ENCODE measurements around the gene ACKR1.

The ACKR1 gene

DNA sequence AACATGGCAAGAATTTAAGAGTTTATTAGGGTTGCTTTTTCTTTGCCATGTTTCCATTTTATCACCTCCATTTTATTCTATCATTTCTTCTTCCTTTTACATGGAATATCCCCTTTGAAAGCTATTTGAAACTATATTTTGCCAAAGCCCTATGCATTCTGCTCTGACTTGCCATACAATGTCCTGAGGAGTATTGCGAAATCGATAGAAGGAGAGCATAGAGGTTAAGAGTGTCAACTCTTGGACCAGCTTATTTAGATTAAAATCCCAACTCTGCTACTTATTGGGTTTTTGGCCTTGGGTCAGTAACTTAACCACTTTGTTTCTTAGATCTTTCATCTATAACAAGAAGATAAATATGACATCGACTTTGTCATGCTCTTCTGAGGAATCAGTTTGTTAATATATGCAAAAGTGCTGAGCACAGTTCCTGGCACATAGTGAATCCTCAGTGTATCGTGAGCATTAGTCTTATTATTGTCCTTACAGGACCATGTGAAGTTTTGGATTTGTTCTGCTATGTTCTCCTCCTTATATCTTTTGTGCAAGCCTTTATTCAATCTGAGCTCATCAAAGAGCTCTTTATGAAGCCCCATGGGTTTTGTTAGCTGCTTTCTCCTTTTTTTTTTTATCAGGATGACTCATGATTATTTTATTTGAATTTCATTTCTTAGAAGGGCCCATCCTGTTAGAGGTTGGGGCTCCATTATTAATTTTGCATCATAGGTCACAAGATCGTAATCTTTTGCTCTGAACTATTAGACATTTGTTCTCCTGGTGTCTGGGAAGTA lies 17.6 kb downstream of the ACKR1 start:
- DNase-seq (ENCODE audit: low spot score): no peak

DNA sequence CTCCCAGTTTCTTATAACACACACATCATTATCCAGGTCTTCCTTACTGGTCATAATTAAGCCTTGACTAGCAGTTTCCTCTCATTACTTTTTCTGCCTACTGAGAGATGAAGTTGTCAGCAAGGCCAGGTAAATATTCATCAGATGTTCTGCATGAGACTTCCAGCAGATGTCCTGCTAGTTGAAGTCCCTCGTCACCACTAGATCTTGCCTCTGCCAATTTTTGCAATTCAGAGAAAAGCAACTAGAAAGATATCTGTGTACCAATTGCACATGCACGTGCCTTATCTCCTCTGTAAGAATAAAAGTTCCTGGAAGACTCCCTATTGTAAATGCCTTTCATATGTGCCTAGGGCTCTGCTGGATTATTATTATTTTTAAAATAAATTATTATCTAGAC lies 18.3 kb downstream of the ACKR1 start:
- DNase-seq (ENCODE audit: low spot score): no peak

DNA sequence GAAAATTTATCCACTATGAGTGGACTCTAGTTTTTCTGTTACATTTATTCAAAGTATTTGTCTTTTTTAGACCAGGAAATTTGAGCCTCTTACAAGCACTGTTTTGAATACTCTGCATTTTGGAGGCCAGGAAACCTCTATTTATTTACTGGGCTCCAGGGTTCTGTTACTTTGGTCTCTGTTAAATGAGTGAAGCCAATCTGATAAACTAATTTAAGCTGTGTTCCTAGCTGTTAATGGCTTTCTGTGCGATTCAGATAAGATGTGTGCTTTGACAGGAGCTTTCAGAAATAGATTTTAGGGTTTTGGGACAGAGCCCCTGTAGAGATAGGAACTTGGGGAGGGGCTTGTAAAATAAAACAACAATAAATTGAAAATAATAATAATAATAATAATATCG lies 23.9 kb downstream of the ACKR1 start:
- DNase-seq (ENCODE audit: low spot score): no peak

DNA sequence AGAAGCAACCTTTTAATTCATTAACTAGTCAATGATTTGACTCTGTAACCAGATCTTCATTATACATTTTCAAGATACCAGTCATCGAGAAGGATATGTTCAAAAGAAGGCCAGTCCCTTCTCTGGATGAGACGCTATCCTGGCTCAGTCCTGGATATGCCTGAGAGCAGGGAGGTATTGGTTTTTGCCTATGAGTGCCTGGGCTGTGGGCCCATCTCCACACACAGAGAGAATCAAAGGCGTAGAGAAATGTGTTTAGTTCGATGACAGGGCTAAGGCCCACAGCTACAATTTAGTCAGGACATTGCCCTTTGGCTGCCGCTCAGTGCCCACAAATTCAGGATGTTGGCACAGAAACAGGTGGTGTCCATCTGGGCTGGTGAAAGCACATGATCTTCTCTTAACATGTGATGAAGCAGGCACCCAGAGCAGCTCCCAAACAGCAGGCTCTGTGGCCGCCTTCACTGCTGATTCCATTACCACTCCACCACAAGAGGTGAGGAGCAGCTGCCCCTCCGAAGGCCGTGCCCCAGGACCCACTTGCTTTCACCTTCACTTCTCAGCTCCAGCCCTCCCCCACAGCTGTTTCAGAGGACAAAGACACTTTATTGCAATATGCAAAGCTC lies 24.7 kb downstream of the ACKR1 start:
- no peak for DNase-seq (ENCODE audit: low spot score)

DNA sequence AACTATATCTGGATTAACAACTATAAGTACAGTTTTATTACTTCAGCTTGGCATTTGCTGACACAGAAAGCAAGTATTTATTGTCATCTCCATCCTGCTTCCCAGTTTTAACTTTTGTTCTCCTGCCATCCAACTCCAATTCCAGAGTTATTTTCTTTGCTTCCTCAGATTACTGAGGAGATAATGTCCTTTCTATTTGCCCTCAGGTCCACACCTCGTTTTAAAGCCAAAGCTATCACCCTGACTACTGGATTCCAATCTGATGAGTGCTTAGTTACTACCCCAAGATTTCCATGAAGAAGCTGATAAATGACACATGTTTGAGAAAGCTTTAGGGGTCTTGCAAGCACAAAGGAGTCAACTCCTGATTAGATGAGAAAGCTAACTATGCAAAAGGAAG lies 25.2 kb downstream of the ACKR1 start:
- DNase-seq (ENCODE audit: low spot score): no peak

DNA sequence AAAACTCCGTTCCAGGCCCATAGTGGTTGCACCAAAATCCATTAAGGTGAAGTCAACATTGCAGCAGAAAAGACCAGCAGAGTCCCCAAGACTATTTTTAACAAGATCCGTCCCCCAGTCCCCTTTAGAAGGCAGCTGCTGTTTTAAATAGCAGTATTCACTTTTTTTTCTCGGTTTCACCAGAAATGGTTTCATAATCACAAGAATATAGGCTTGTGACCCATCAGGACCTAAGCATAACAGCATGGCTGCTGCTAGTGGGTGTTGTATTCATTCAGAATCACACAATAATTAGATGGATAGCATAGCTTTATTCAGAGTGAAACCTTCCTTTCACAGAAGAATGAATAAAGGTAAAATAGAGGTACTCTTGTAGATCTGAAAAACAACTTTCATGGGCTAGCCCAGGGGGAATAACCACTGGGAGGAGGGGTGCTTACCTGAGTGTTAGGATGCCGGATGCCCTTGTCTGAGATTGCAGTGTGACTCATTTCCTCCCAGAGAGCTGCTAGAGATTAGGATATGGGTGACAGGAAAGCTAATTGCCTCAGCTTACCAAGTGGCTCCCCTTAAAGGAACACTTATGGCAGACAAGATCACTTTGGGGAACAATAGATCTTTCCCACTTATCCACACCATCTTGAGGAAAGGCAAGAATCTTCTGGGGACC lies 35.0 kb downstream of the ACKR1 start:
- no peak for DNase-seq (ENCODE audit: low spot score)

DNA sequence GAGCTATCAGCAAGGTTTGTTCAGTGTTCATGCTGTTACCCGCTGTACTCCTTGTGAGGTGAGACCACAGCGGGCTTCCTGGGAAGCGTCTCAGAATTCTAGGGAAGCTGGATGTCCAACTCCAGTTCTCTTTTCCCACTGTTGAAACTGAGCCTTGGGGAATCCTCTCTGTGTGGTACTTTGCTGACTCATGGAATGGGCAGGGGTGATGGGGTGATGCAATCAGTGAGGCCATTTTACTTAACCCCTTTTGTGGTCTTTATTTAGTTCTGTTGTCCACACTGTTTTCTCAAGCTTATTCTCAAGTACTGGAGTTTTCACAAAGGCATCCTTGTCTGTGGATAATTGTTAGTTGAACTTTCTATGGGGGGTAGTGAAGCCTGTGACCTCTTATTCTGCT lies 42.6 kb downstream of the ACKR1 start:
- DNase-seq (ENCODE audit: low spot score): no peak

DNA sequence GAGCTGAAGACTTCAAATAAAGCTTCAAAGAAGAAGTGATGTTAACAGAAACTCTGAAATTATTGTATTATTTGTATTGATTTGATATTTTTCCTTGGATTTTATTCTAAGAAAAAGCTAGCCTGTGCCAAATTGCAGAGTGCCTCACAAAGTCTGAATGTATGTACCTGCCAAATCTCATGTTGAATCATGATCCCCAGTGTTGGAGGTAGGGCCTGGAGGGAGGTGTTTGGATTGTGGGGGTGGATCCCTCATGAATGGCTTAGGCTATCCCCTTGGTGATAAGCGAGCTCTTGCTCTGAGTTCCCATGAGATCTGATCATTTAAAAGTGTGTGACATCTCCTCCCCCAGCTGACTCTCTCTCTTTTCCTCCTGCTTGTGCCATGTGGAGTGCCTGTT lies 43.6 kb downstream of the ACKR1 start:
- no peak for DNase-seq (ENCODE audit: low spot score)

DNA sequence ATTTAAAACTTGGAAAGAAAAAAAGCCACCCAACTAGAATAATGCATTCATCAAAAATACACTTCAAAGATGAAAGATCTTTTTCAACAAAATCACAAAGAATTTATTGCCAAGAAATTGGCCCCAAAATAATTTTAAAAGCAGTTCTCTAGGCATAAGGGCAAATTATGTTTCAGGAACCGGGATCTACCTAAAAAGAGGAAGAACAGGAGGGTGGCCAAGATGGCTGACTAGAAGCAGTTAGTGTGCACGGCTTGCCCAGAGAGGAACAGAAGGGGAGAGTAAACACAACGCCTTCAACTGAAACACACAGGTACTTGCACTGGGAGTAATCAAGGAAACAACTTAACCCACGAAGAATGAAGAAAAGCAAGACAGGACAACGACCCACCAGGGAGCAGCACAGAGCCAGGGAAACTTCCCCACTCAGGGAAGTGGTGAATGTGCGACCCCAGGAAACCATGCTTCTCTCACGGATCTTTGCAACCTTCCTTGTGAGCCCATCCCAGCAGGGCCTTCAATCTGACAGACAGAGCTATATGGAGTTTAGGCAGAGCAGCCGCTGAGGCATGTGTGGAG lies 46.1 kb downstream of the ACKR1 start:
- DNase-seq (ENCODE audit: low spot score): no peak

Data from HuH-7.5 (cell line).